WTC11 (cell line): ENCODE data around the gene REPS2.

Experiments
- ELF4 ChIP-seq: sonication (generic); formaldehyde crosslinking; IDR thresholded peaks from 2 replicates; pipeline ENCODE4 v1.8.1; 2022; ENCODE audit warnings: low read depth, mild to moderate bottlenecking, moderate library complexity, missing genetic modification reagents
- NFE2L1 ChIP-seq: sonication (generic); formaldehyde crosslinking; IDR thresholded peaks from 2 replicates; pipeline ENCODE4 v1.8.1; 2023; ENCODE audit warnings: missing genetic modification reagents
- TP53 ChIP-seq: sonication (generic); formaldehyde crosslinking; IDR thresholded peaks from 2 replicates; pipeline ENCODE4 v1.8.1; 2023; ENCODE audit warnings: mild to moderate bottlenecking, missing genetic modification reagents
- ZNF219 ChIP-seq: sonication (generic); formaldehyde crosslinking; IDR thresholded peaks from 2 replicates; pipeline ENCODE4 v1.8.0; 2023; ENCODE audit warnings: missing genetic modification reagents, mild to moderate bottlenecking, borderline replicate concordance
- ZNF263 ChIP-seq: sonication (generic); formaldehyde crosslinking; IDR thresholded peaks from 2 replicates; pipeline ENCODE4 v1.8.1; 2022; ENCODE audit warnings: low read depth, mild to moderate bottlenecking, moderate library complexity, missing genetic modification reagents
- TF ChIP-seq, protein P1 (sequence below): sonication (generic); formaldehyde crosslinking; conservative IDR thresholded peaks from 2 replicates; pipeline ENCODE4 v1.8.1; 2022; ENCODE audit warnings: mild to moderate bottlenecking, missing genetic modification reagents
- TF ChIP-seq, protein P2 (sequence below): sonication (generic); formaldehyde crosslinking; IDR thresholded peaks from 2 replicates; pipeline ENCODE4 v1.8.1; 2022; ENCODE audit warnings: mild to moderate bottlenecking, moderate library complexity, missing genetic modification reagents
- TF ChIP-seq, protein P3 (sequence below): sonication (generic); formaldehyde crosslinking; IDR thresholded peaks from 2 replicates; pipeline ENCODE4 v1.8.0; 2023; ENCODE audit warnings: mild to moderate bottlenecking, missing genetic modification reagents
- TF ChIP-seq, protein P4 (sequence below): fragments of 200-600 bp; IDR thresholded peaks from 2 replicates; pipeline ENCODE4 v1.8.0; 2022; ENCODE audit warnings: antibody characterized with exemption

DNA sequence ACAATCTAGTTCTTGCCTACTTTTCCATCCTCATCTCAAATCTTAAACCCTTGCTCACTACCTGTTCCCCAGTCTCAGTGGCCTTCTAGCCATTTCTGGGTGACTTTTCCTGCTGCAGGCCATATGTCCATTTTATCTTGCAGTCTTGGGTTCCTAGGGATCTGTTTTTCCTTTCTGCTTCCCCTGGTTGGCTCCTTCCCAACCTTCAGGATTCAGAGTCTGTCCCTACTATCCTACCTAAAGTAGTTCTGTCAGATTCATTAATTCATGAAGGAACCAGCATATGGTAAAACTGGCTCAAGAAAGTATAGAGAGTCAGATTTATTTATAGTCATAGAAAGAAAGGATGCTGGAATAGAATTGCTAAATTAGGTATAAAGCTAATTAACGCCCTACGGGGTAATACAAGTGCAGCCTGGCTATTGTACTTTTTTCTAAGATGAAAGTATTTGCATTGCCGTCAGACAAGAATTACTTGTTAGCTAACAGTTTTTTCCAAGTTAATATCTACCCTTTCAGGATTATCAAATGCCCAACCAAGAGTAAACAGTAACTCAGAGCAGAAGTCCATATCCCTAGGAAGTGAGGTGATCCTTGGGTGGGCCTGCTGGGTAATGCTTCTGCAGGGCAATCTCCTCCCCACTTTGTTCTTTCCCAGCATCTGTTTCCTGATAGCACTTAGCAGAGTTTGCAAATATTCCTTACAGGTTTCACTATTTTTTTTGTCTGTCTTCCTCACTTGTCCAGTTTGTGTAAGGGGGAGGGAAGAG is 63.6 kb downstream of the REPS2 start:
- TF ChIP-seq, protein P1, sequence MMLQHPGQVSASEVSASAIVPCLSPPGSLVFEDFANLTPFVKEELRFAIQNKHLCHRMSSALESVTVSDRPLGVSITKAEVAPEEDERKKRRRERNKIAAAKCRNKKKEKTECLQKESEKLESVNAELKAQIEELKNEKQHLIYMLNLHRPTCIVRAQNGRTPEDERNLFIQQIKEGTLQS (CRISPR knock-in tag): no peak
- no peak for TF ChIP-seq ZNF219
- no peak for TF ChIP-seq TP53 (CRISPR knock-in tag)
- TF ChIP-seq, protein P2, sequence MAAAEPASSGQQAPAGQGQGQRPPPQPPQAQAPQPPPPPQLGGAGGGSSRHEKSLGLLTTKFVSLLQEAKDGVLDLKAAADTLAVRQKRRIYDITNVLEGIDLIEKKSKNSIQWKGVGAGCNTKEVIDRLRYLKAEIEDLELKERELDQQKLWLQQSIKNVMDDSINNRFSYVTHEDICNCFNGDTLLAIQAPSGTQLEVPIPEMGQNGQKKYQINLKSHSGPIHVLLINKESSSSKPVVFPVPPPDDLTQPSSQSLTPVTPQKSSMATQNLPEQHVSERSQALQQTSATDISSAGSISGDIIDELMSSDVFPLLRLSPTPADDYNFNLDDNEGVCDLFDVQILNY (CRISPR knock-in tag): no peak
- TF ChIP-seq, protein P3, sequence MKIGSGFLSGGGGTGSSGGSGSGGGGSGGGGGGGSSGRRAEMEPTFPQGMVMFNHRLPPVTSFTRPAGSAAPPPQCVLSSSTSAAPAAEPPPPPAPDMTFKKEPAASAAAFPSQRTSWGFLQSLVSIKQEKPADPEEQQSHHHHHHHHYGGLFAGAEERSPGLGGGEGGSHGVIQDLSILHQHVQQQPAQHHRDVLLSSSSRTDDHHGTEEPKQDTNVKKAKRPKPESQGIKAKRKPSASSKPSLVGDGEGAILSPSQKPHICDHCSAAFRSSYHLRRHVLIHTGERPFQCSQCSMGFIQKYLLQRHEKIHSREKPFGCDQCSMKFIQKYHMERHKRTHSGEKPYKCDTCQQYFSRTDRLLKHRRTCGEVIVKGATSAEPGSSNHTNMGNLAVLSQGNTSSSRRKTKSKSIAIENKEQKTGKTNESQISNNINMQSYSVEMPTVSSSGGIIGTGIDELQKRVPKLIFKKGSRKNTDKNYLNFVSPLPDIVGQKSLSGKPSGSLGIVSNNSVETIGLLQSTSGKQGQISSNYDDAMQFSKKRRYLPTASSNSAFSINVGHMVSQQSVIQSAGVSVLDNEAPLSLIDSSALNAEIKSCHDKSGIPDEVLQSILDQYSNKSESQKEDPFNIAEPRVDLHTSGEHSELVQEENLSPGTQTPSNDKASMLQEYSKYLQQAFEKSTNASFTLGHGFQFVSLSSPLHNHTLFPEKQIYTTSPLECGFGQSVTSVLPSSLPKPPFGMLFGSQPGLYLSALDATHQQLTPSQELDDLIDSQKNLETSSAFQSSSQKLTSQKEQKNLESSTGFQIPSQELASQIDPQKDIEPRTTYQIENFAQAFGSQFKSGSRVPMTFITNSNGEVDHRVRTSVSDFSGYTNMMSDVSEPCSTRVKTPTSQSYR (CRISPR knock-in tag): no peak
- no peak for TF ChIP-seq ZNF263 (CRISPR knock-in tag)
- TF ChIP-seq, protein P4, sequence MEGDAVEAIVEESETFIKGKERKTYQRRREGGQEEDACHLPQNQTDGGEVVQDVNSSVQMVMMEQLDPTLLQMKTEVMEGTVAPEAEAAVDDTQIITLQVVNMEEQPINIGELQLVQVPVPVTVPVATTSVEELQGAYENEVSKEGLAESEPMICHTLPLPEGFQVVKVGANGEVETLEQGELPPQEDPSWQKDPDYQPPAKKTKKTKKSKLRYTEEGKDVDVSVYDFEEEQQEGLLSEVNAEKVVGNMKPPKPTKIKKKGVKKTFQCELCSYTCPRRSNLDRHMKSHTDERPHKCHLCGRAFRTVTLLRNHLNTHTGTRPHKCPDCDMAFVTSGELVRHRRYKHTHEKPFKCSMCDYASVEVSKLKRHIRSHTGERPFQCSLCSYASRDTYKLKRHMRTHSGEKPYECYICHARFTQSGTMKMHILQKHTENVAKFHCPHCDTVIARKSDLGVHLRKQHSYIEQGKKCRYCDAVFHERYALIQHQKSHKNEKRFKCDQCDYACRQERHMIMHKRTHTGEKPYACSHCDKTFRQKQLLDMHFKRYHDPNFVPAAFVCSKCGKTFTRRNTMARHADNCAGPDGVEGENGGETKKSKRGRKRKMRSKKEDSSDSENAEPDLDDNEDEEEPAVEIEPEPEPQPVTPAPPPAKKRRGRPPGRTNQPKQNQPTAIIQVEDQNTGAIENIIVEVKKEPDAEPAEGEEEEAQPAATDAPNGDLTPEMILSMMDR: no peak
- no peak for TF ChIP-seq NFE2L1 (CRISPR knock-in tag)
- TF ChIP-seq ELF4 (CRISPR knock-in tag): no peak
